Transverse colon (tissue), 4 donors: ENCODE results near the gene PPM1A.

ENCODE experiments used
- EP300 ChIP-seq: sonication (generic); formaldehyde crosslinking; IDR thresholded peaks from one replicate; pipeline ENCODE4 v1.6.1; 2017; ENCODE audit warnings: antibody characterized with exemption, low read depth
- POLR2A ChIP-seq: fragments of 450-650 bp; IDR thresholded peaks from one replicate; pipeline ENCODE4 v1.6.1; 2016; ENCODE audit warnings: antibody characterized with exemption, mild to moderate bottlenecking, moderate library complexity
- POLR2AphosphoS5 ChIP-seq, 3 donors: sonication (generic); formaldehyde crosslinking; IDR thresholded peaks; one replicate each; pipeline ENCODE4 v1.6.1; 2016; ENCODE audit warnings: antibody characterized with exemption in 3 of 3
- TF ChIP-seq, protein P1 (sequence below), 5 experiments: fragments of 200-600 bp in 3 of 5; fragments of 450-650 bp in 2 of 5; sonication (generic) in 3 of 5; IDR thresholded peaks; 1 replicate in 2 of 5; 2 replicates in 3 of 5; pipeline ENCODE4 v1.5.1; 2016 to 2017; ENCODE audit warnings: antibody characterized with exemption in 5 of 5, inconsistent platforms in 3 of 5, mild to moderate bottlenecking in 2 of 5, moderate library complexity in 1 of 5

DNA sequence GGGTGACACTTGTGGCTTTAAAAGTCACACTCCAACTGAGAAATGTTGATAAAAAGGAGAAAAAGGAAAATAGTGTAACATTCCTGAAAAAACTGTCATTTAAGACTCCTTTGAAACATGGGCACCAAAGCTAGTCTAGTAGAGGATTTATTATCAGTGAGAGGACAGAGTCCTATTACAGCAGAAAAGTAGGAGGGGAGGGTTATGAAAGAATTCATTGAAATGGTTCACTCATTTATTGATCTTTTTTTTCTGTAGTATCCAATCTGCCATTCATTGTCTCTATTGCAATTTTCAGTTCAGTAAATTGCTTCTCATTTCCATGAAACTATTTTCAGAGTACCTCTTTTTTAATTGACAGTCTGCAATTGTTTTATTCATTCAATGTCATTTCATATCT, 25.4 kb downstream of the PPM1A start:
- TF ChIP-seq, protein P1, sequence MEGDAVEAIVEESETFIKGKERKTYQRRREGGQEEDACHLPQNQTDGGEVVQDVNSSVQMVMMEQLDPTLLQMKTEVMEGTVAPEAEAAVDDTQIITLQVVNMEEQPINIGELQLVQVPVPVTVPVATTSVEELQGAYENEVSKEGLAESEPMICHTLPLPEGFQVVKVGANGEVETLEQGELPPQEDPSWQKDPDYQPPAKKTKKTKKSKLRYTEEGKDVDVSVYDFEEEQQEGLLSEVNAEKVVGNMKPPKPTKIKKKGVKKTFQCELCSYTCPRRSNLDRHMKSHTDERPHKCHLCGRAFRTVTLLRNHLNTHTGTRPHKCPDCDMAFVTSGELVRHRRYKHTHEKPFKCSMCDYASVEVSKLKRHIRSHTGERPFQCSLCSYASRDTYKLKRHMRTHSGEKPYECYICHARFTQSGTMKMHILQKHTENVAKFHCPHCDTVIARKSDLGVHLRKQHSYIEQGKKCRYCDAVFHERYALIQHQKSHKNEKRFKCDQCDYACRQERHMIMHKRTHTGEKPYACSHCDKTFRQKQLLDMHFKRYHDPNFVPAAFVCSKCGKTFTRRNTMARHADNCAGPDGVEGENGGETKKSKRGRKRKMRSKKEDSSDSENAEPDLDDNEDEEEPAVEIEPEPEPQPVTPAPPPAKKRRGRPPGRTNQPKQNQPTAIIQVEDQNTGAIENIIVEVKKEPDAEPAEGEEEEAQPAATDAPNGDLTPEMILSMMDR (IDR thresholded peaks at IDR 0.05), result no peak
- TF ChIP-seq EP300, result no peak
- no peak for TF ChIP-seq POLR2A
- TF ChIP-seq POLR2AphosphoS5 (IDR thresholded peaks at IDR 0.05), result no peak
